Loucy (cell line): Measurements from ENCODE around the gene SPEM2.

Source experiments
- H2AFZ ChIP-seq: fragments of 200-600 bp; sonication (generic); 2 replicates; pipeline ENCODE4 v1.6.0; 2016; ENCODE audit warnings: antibody characterized with exemption, mild to moderate bottlenecking, low read length, moderate library complexity
- H3F3A ChIP-seq: fragments of 200-600 bp; 2 replicates; pipeline ENCODE4 v1.6.0; 2016; ENCODE audit warnings: antibody characterized with exemption, low read depth, mild to moderate bottlenecking
- H3K27me3 ChIP-seq: fragments of 200-600 bp; sonication (generic); 2 replicates; pipeline ENCODE4 v1.6.1; 2014; ENCODE audit warnings: low read length, mild to moderate bottlenecking; ENCODE audit not compliant: insufficient read depth, poor library complexity, severe bottlenecking
- H3K36me3 ChIP-seq: fragments of 200-600 bp; sonication (generic); 2 replicates; pipeline ENCODE4 v1.6.1; 2016; ENCODE audit warnings: low read length; ENCODE audit not compliant: insufficient read depth
- H3K4me1 ChIP-seq: fragments of 200-600 bp; sonication (generic); 2 replicates; pipeline ENCODE4 v1.5.1; 2014; ENCODE audit warnings: low read length, mild to moderate bottlenecking; ENCODE audit not compliant: insufficient read depth, poor library complexity, severe bottlenecking
- H3K4me2 ChIP-seq: fragments of 200-600 bp; sonication (generic); 2 replicates; pipeline ENCODE4 v1.6.0; 2014; ENCODE audit warnings: antibody characterized with exemption, low read length, low read depth, mild to moderate bottlenecking; ENCODE audit not compliant: poor library complexity, severe bottlenecking
- H3K4me3 ChIP-seq: fragments of 200-600 bp; sonication (generic); 2 replicates; pipeline ENCODE4 v1.5.1; 2014; ENCODE audit warnings: low read length, mild to moderate bottlenecking, mixed read lengths; ENCODE audit not compliant: poor library complexity, severe bottlenecking
- H3K79me2 ChIP-seq: fragments of 200-600 bp; sonication (generic); 2 replicates; pipeline ENCODE4 v1.6.1; 2014; ENCODE audit warnings: low read length; ENCODE audit not compliant: insufficient read depth
- H3K9ac ChIP-seq: fragments of 200-600 bp; sonication (generic); 2 replicates; pipeline ENCODE4 v1.6.0; 2014; ENCODE audit warnings: mild to moderate bottlenecking, low read depth, low read length, moderate library complexity; ENCODE audit not compliant: poor library complexity, severe bottlenecking
- H3K9me2 ChIP-seq: fragments of 200-600 bp; sonication (generic); replicated peaks from 2 replicates; pipeline ENCODE4 v1.6.1; 2016; ENCODE audit warnings: low read depth, low read length, mixed read lengths
- H3K9me3 ChIP-seq: fragments of 200-600 bp; sonication (generic); 2 replicates; pipeline ENCODE4 v1.6.1; 2014; ENCODE audit warnings: mild to moderate bottlenecking, antibody characterized with exemption, low read length, low read depth; ENCODE audit not compliant: insufficient read depth
- H4K20me1 ChIP-seq: fragments of 200-600 bp; sonication (generic); 2 replicates; pipeline ENCODE4 v1.6.0; 2014; ENCODE audit warnings: antibody characterized with exemption, low read length, mild to moderate bottlenecking; ENCODE audit not compliant: insufficient read depth, poor library complexity, severe bottlenecking
- CTCF ChIP-seq: fragments of 200-600 bp; sonication (generic); conservative IDR thresholded peaks from 2 replicates; pipeline ENCODE4 v1.5.1; 2014; ENCODE audit warnings: mild to moderate bottlenecking, antibody characterized with exemption, low read length
- EZH2phosphoT487 ChIP-seq: fragments of 200-600 bp; IDR thresholded peaks from 2 replicates; pipeline ENCODE4 v1.6.1; 2018; ENCODE audit warnings: antibody characterized with exemption, mild to moderate bottlenecking, moderate library complexity, borderline replicate concordance

The SPEM2 gene

GRCh38 chr17:7406235-7406825, 19.1 kb upstream of the SPEM2 start:
- peak overlapping the region; percentile 74 for H3K4me2 ChIP-seq
- no peaks in the 10 kb centered on the region for H3K27me3 ChIP-seq
- no peaks in the 10 kb centered on the region for H3K36me3 ChIP-seq
- no peak overlapping the region for H2AFZ ChIP-seq
- no peak overlapping the region for H3K9ac ChIP-seq
- H3K9me3 ChIP-seq, result no peaks in the 10 kb centered on the region
- H3K4me1 ChIP-seq, result peaks cover 20% of the 10 kb centered on the region
- H3K9me2 ChIP-seq, result no peaks in the 10 kb centered on the region
- no peaks in the 10 kb centered on the region for H3F3A ChIP-seq
- H3K4me3 ChIP-seq, result peak overlapping the region; percentile 76
- H3K79me2 ChIP-seq, result peaks cover 6% of the 10 kb centered on the region
- no peak for TF ChIP-seq CTCF
- no peak for TF ChIP-seq EZH2phosphoT487
- H4K20me1 ChIP-seq, result peaks cover 3% of the 10 kb centered on the region

- no peaks in the 10 kb centered on the region for H3F3A ChIP-seq
- TF ChIP-seq EZH2phosphoT487, result no peak
- no peak for TF ChIP-seq CTCF
- H3K36me3 ChIP-seq, result no peaks in the 10 kb centered on the region
- no peak overlapping the region for H3K9ac ChIP-seq
- peaks cover 3% of the 10 kb centered on the region for H4K20me1 ChIP-seq
- H3K9me2 ChIP-seq, result no peaks in the 10 kb centered on the region
- H3K4me1 ChIP-seq, result peaks cover 20% of the 10 kb centered on the region
- no peaks in the 10 kb centered on the region for H3K27me3 ChIP-seq
- H3K9me3 ChIP-seq, result no peaks in the 10 kb centered on the region
- H2AFZ ChIP-seq, result no peak overlapping the region
- peaks cover 6% of the 10 kb centered on the region for H3K79me2 ChIP-seq
- no peak overlapping the region for H3K4me3 ChIP-seq
- H3K4me2 ChIP-seq, result no peak overlapping the region
Observed at GRCh38 chr17:7407082-7407481, 18.3 kb upstream of the SPEM2 start.

- no peaks in the 10 kb centered on the region for H3K27me3 ChIP-seq
- H2AFZ ChIP-seq, result no peak within 1 kb of the TSS
- TF ChIP-seq CTCF, result no peak
- TF ChIP-seq EZH2phosphoT487, result no peak
- H3K4me1 ChIP-seq, result peaks cover 19% of the 10 kb centered on the region
- H3K36me3 ChIP-seq, result no peaks in the 10 kb centered on the region
- no peaks in the 10 kb centered on the region for H3K9me2 ChIP-seq
- H4K20me1 ChIP-seq, result peaks cover 3% of the 10 kb centered on the region
- H3K9ac ChIP-seq, result no peak within 1 kb of the TSS
- no peak within 1 kb of the TSS for H3K4me3 ChIP-seq
- no peaks in the 10 kb centered on the region for H3K9me3 ChIP-seq
- no peak within 1 kb of the TSS for H3K4me2 ChIP-seq
- H3F3A ChIP-seq, result no peaks in the 10 kb centered on the region
- H3K79me2 ChIP-seq, result peaks cover 5% of the 10 kb centered on the region
Observed at GRCh38 chr17:7407485-7408251, 17.7 kb upstream of the SPEM2 start, which contains the start of gene NLGN2. TSS of gene NLGN2 (plus strand) at chr17:7407845. CDS start at chr17:7408256, 411 bp downstream.
